SU-DHL-6 (cell line): ENCODE measurements around the gene NECAB2.

ENCODE experiments used
- EZH2phosphoT487 ChIP-seq: fragments of 200-600 bp; sonication (generic), shearing (Covaris generic); conservative IDR thresholded peaks from 2 replicates; pipeline ENCODE4 v1.6.1; 2018; ENCODE audit warnings: mild to moderate bottlenecking, antibody characterized with exemption, low read length, moderate library complexity, mixed read lengths
- TF ChIP-seq, protein P1 (sequence below): fragments of 200-600 bp; sonication (generic); IDR thresholded peaks from one replicate; pipeline ENCODE4 v1.5.1; 2017; ENCODE audit warnings: antibody characterized with exemption, mild to moderate bottlenecking, low read length, moderate library complexity; ENCODE audit not compliant: insufficient read depth, poor library complexity, severe bottlenecking

DNA sequence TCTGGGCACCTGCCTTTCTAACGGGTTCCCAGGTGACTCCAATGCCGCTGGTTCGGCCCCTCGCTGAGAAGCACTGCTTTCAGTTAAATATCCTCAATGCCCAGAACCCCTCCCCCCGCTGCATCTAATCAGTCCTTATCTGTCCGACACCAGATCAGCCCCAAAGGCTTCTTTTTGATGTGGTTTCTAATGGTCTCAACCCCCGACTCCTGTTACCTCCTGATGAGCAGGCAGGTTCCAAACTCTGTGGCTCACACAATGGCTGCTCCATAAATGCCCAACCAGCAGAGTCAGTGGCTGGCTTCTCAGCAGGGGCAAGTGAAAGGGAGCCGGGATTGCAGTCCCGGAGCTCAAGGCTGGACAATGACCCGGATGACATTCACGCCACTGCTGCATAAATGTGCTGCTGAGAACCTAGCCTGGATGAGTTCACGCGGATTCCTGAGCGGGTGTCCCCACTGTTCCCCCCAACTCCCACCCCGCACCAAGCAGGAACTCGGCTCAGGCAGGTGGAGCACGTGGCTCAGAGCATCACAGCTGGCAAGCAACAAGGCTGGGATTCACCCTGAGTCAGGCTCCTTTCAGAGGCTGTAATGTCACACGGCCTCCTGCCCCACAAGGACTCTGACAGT lies 75.6 kb downstream of the NECAB2 start:
- TF ChIP-seq, protein P1, sequence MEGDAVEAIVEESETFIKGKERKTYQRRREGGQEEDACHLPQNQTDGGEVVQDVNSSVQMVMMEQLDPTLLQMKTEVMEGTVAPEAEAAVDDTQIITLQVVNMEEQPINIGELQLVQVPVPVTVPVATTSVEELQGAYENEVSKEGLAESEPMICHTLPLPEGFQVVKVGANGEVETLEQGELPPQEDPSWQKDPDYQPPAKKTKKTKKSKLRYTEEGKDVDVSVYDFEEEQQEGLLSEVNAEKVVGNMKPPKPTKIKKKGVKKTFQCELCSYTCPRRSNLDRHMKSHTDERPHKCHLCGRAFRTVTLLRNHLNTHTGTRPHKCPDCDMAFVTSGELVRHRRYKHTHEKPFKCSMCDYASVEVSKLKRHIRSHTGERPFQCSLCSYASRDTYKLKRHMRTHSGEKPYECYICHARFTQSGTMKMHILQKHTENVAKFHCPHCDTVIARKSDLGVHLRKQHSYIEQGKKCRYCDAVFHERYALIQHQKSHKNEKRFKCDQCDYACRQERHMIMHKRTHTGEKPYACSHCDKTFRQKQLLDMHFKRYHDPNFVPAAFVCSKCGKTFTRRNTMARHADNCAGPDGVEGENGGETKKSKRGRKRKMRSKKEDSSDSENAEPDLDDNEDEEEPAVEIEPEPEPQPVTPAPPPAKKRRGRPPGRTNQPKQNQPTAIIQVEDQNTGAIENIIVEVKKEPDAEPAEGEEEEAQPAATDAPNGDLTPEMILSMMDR = no peak
- no peak for TF ChIP-seq EZH2phosphoT487
